Heart right ventricle (tissue), 16 donors: ENCODE measurements around the gene STK24. TPM values are rescaled to one million over a fixed set of nuclear protein-coding genes. Genes with fewer than 3 reads are reported as not detected.
A peak's percentile ranks its signal among the peaks of the same experiment; 100 is the strongest.

ENCODE experiments used
- ATAC-seq, 8 donors: fragments of 200-7000 bp; cut with Tn5 transposase; one replicate each; pipeline ENCODE4 v1.9.1; 2020; ENCODE audit warnings: mild to moderate bottlenecking in 8 of 8, moderate library complexity in 8 of 8, moderate number of reproducible peaks in 1 of 8
- DNase-seq, 2 donors: peaks; one replicate each; pipeline ENCODE4 v3.0.0-alpha.2; 2020
- H3K27ac ChIP-seq, 10 donors: fragments of 200-600 bp; sonication (generic) in 2 of 10; one replicate each; pipeline versions ENCODE4 v1.5.0 to v1.8.0; 2020 to 2022; ENCODE audit warnings: mild to moderate bottlenecking in 3 of 10
- H3K27me3 ChIP-seq, 7 donors: fragments of 200-600 bp; one replicate each; pipeline ENCODE4 v1.8.0; 2021 to 2022; ENCODE audit warnings: mild to moderate bottlenecking in 2 of 7
- H3K36me3 ChIP-seq, 9 donors: fragments of 200-600 bp; sonication (generic) in 1 of 9; one replicate each; pipeline versions ENCODE4 v1.5.0 to v1.8.0; 2020 to 2022; ENCODE audit warnings: mild to moderate bottlenecking in 2 of 9
- H3K4me1 ChIP-seq, 9 donors: fragments of 200-600 bp; sonication (generic) in 1 of 9; one replicate each; pipeline versions ENCODE4 v1.5.0 to v1.8.0; 2020 to 2022; ENCODE audit warnings: mild to moderate bottlenecking in 4 of 9
- H3K4me3 ChIP-seq, 10 donors: fragments of 200-600 bp; sonication (generic) in 2 of 10; one replicate each; pipeline versions ENCODE4 v1.5.0 to v1.8.0; 2020 to 2022; ENCODE audit warnings: mild to moderate bottlenecking in 7 of 10, moderate library complexity in 2 of 10
- H3K9me3 ChIP-seq, 11 donors: fragments of 200-600 bp in 10 of 11; sonication (generic) in 2 of 11; one replicate each; pipeline versions ENCODE4 v1.5.0 to v1.8.0; 2013 to 2022; ENCODE audit warnings: mild to moderate bottlenecking in 2 of 11, control low read depth in 1 of 11, moderate library complexity in 1 of 11
- CTCF ChIP-seq, 9 donors: fragments of 200-600 bp; sonication (generic) in 2 of 9; IDR thresholded peaks; one replicate each; pipeline versions ENCODE4 v1.5.0 to v1.8.0; 2021 to 2022; ENCODE audit warnings: antibody characterized with exemption in 9 of 9, mild to moderate bottlenecking in 5 of 9, moderate library complexity in 1 of 9
- WGBS, 2 donors: extraction: QIAGEN DNeasy Blood & Tissue Kit; methylation state at CpG; one replicate each; pipeline ENCODE4 v1.1.7; 2013; ENCODE audit warnings: inconsistent platforms in 1 of 2; 5-methylcytosine and 5-hydroxymethylcytosine counted together
- intact Hi-C, 10 donors: fragments of 100-400 bp; cut with DNase I; formaldehyde crosslinking; loops; one replicate each; pipeline versions ENCODE4 v1.11.1 to v1.14.2; 2022
- polyA plus RNA-seq, 2 donors: library from polyadenylated mRNA; stranded (reverse); fragments of 200-250 nt; gene quantifications; one replicate each; pipeline ENCODE4 v1.2.3, GENCODE V29; 2013
- total RNA-seq, 10 donors: library from RNA; stranded (reverse); fragmentation: NEBNext Ultra II Directional in 3 of 10; extraction: Animal tissue kit (Norgen Biotek cat#: 25700) in 3 of 10; gene quantifications; one replicate each; pipeline versions ENCODE4 v1.2.1 to v1.2.4, GENCODE V29; 2021 to 2023
- donor health status: Arrhythmogenic right ventricular cardiomyopathy.
- donor health status: ischemic (EF 13 %, LVEDD 7.1; RV severe dilation, severe dysfunction).
- donor health status: healthy with polysubstance abuse.
- donor health status: DM: no; HTN: yes; CAD: no.
- donor health status: DM: no; HTN: no; CAD: no.
- donor health status: ischemic (EF 25% LVEDD 6.9; RV normal size, moderate dysfunction).
- donor health status: ischemic (EF 25% LVEDD 5.7; RV mildly dilated, moderate dysfunction).
- donor health status: healthy.
- donor health status: DM: yes; HTN: yes; CAD: no.
- donor health status: Ischemic cardiomyopathy.
- donor health status: ischemic (EF 35%, LVEDD 5.7; RV mildly dilated, moderate dysfunction).
- donor health status: nonischemic (EF 11% LVEDD 7.7; RV severe dilation, severe dysfunction).
- donor health status: DM: yes; HTN: yes; CAD: no.
- donor health status: PGD.
- donor health status: ischemic (EF 29% LVEDD 5.4; RV normal size, mild dysfunction).
- donor health status: nonischemic (EF 23%, LVEDD 6.1; RV moderate dilation, normal function).

The STK24 gene
- total and polyA plus RNA-seq, 12 donors: 20.8 to 72.9 (median 61.5) TPM

GRCh38 chr13:98539666-98540065 is 37.2 kb downstream of the STK24 start:
- no peak overlapping the region for H3K4me3 ChIP-seq
- DNase-seq (no peak), ATAC-seq (peak in 3 of 8 donors; percentile 14 to 28 (median 23))
- H3K4me1 ChIP-seq: peaks cover 14 to 100% (median 86%) of the 10 kb centered on the region in 9 donors
- WGBS, 2 donors: 64 to 82% methylated on average over 7 of the region's 7 CpGs
- no peaks in the 10 kb centered on the region for H3K9me3 ChIP-seq
- peak overlapping the region in 2 of 10 donors; percentile 4 to 44 for H3K27ac ChIP-seq
- no peak for TF ChIP-seq CTCF (IDR thresholded peaks at IDR 0.05)
- peaks cover 0 to 7% (median 0%) of the 10 kb centered on the region in 9 donors for H3K36me3 ChIP-seq
- intact Hi-C loops: no loop called here
- no peaks in the 10 kb centered on the region for H3K27me3 ChIP-seq

GRCh38 chr13:98538876-98539275 is 38.0 kb downstream of the STK24 start:
- H3K4me1 ChIP-seq: peaks cover 7 to 98% (median 78%) of the 10 kb centered on the region in 9 donors
- H3K36me3 ChIP-seq: peaks cover 0 to 7% (median 0%) of the 10 kb centered on the region in 9 donors
- no peak overlapping the region for H3K27ac ChIP-seq
- intact Hi-C loops: no loop called here
- no peak for ATAC-seq
- no peak for DNase-seq
- H3K27me3 ChIP-seq: no peaks in the 10 kb centered on the region
- H3K4me3 ChIP-seq: no peak overlapping the region
- no peaks in the 10 kb centered on the region for H3K9me3 ChIP-seq
- WGBS, 2 donors: 94 to 97% methylated on average over 8 of the region's 8 CpGs
- no peak for TF ChIP-seq CTCF (IDR thresholded peaks at IDR 0.05)

- TF ChIP-seq CTCF (IDR thresholded peaks at IDR 0.05): no peak
- Histone ChIP-seq H3K9me3 (no peaks in the 10 kb centered on the region), H3K4me1 (peaks cover 5 to 98% (median 73%) of the 10 kb centered on the region in 9 donors), H3K4me3 (no peak overlapping the region), H3K27me3 (no peaks in the 10 kb centered on the region), H3K27ac (no peak overlapping the region), H3K36me3 (peaks cover 0 to 7% (median 0%) of the 10 kb centered on the region in 9 donors)
- no peak for DNase-seq
- intact Hi-C loops: no loop called here
- ATAC-seq: no peak
- 96 to 99% methylated on average over 6 of the region's 6 CpGs for WGBS, 2 donors
Measured at GRCh38 chr13:98537740-98538139, 39.2 kb downstream of the STK24 start.

DNA sequence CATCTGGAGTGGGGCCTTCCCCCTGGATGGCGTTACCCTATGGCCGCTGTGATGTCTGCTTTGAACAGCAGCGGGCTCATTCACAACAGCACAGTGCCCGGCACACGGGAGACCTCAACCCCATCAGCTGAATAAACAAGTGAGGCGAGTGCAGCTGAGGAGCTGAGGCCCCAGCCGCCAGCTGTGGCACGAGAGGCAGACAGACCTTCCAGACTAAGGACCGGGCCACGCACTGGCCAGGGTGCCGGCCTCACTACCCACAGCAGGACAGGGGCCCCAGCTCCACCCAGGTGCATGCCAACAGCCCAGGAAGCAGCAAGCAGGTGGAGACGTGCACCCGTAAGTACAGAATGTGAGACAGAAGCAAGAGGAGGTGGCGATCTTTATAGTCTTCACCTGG is 39.6 kb downstream of the STK24 start:
- TF ChIP-seq CTCF (IDR thresholded peaks at IDR 0.05): no peak
- DNase-seq (no peak), ATAC-seq (peak in 2 of 8 donors; percentile 4 to 7)
- intact Hi-C loops: no loop called here
- peaks cover 0 to 7% (median 0%) of the 10 kb centered on the region in 9 donors for H3K36me3 ChIP-seq
- 94% methylated on average over 14 of the region's 14 CpGs for WGBS, 2 donors
- H3K27ac ChIP-seq: no peak overlapping the region
- H3K27me3 ChIP-seq: no peaks in the 10 kb centered on the region
- peaks cover 5 to 94% (median 71%) of the 10 kb centered on the region in 9 donors for H3K4me1 ChIP-seq
- no peaks in the 10 kb centered on the region for H3K9me3 ChIP-seq
- no peak overlapping the region for H3K4me3 ChIP-seq
